WTC11 (cell line): ENCODE results near the gene GRWD1. TPM values are rescaled to one million over a fixed set of nuclear protein-coding genes. Genes with fewer than 3 reads are reported as not detected.
"Not testable (repeated sequence)": the region's sequence is repeated elsewhere in the genome, so short reads cannot be mapped to it uniquely, and the experiment has no call there.

Experiments used
- ATAC-seq: fragments of 200-7000 bp; cut with Tn5 transposase; 2 replicates; pipeline ENCODE4 v1.10.0; 2021; ENCODE audit warnings: mild to moderate bottlenecking, moderate library complexity
- CTCF ChIA-PET: fragments of 300-600 bp; sonication (Branson Sonifier 250); formaldehyde crosslinking; loops from one replicate; lab custom pipeline; 2021; ENCODE audit warnings: antibody characterized with exemption; lab: Charles Lee
- POLR2A ChIA-PET: fragments of 350-600 bp; sonication (Branson Sonifier 250); formaldehyde crosslinking; loops from one replicate; lab custom pipeline; 2021; ENCODE audit warnings: antibody characterized with exemption; lab: Charles Lee
- DNase-seq: peaks from one replicate; pipeline ENCODE4 v3.0.0; 2021; ENCODE audit warnings: low spot score
- H3K27ac Mint-ChIP-seq: 2 replicates; pipeline ENCODE4 v1.8.0; 2021; ENCODE audit warnings: mixed read lengths
- H3K27me3 Mint-ChIP-seq: 2 replicates; pipeline ENCODE4 v1.8.0; 2021; ENCODE audit warnings: low read depth, mild to moderate bottlenecking, moderate library complexity, mixed read lengths
- H3K36me3 Mint-ChIP-seq: 2 replicates; pipeline ENCODE4 v1.8.0; 2021; ENCODE audit warnings: mixed read lengths
- H3K4me1 Mint-ChIP-seq: 2 replicates; pipeline ENCODE4 v1.8.0; 2022; ENCODE audit warnings: mixed read lengths
- H3K4me3 Mint-ChIP-seq: 2 replicates; pipeline ENCODE4 v1.8.0; 2021; ENCODE audit warnings: mild to moderate bottlenecking, moderate library complexity, mixed read lengths
- H3K9me3 Mint-ChIP-seq: 2 replicates; pipeline ENCODE4 v1.8.0; 2021; ENCODE audit warnings: mixed read lengths
- ARID4B ChIP-seq: sonication (generic); formaldehyde crosslinking; IDR thresholded peaks from 2 replicates; pipeline ENCODE4 v1.8.0; 2023; ENCODE audit warnings: missing genetic modification reagents, mild to moderate bottlenecking, borderline replicate concordance
- CBFB ChIP-seq: sonication (generic); formaldehyde crosslinking; IDR thresholded peaks from 2 replicates; pipeline ENCODE4 v1.8.1; 2022; ENCODE audit warnings: mild to moderate bottlenecking, low read depth, missing genetic modification reagents
- FOXK1 ChIP-seq: sonication (generic); formaldehyde crosslinking; IDR thresholded peaks from 2 replicates; pipeline ENCODE4 v1.8.0; 2022; ENCODE audit warnings: mild to moderate bottlenecking, moderate library complexity, missing genetic modification reagents
- TP53 ChIP-seq: sonication (generic); formaldehyde crosslinking; IDR thresholded peaks from 2 replicates; pipeline ENCODE4 v1.8.1; 2023; ENCODE audit warnings: mild to moderate bottlenecking, missing genetic modification reagents
- ZNF121 ChIP-seq: sonication (generic); formaldehyde crosslinking; IDR thresholded peaks from 2 replicates; pipeline ENCODE4 v1.8.0; 2023; ENCODE audit warnings: missing genetic modification reagents
- ZNF671 ChIP-seq: fragments of 250-450 bp; sonication (Bioruptor Pico); IDR thresholded peaks from 2 replicates; pipeline ENCODE4 v1.8.0; 2021; ENCODE audit warnings: mild to moderate bottlenecking
- ZSCAN18 ChIP-seq: fragments of 250-450 bp; sonication (Bioruptor Pico); IDR thresholded peaks from 2 replicates; pipeline ENCODE4 v2.1.2; 2022; ENCODE audit warnings: mild to moderate bottlenecking, moderate library complexity
- total RNA-seq: library from RNA; stranded (reverse); gene quantifications from 3 replicates; pipeline ENCODE4 v1.2.3, GENCODE V29; 2021
- TF ChIP-seq, protein P1 (sequence below): sonication (generic); formaldehyde crosslinking; IDR thresholded peaks from 2 replicates; pipeline ENCODE4 v1.8.0; 2023; ENCODE audit warnings: mild to moderate bottlenecking, missing genetic modification reagents
- TF ChIP-seq, protein P2 (sequence below): sonication (generic); formaldehyde crosslinking; IDR thresholded peaks from 2 replicates; pipeline ENCODE4 v1.8.0; 2022; ENCODE audit warnings: missing genetic modification reagents
- TF ChIP-seq, protein P3 (sequence below): fragments of 250-450 bp; sonication (Bioruptor Pico); conservative IDR thresholded peaks from 2 replicates; pipeline ENCODE4 v1.9.0; 2021; ENCODE audit warnings: mild to moderate bottlenecking
- TF ChIP-seq, protein P4 (sequence below): fragments of 200-600 bp; IDR thresholded peaks from 2 replicates; pipeline ENCODE4 v1.8.0; 2022; ENCODE audit warnings: antibody characterized with exemption
- TF ChIP-seq, protein P5 (sequence below): sonication (generic); formaldehyde crosslinking; IDR thresholded peaks from 2 replicates; pipeline ENCODE4 v1.8.1; 2022; ENCODE audit warnings: low read depth, mild to moderate bottlenecking, moderate library complexity, missing genetic modification reagents, borderline replicate concordance

GRWD1 gene
- total RNA-seq, 1 experiment from 2014 or later = 67.2 TPM

GRCh38 chr19:48484931-48485612 is 39.3 kb downstream of the GRWD1 start (continued):
- TF ChIP-seq, protein P1, sequence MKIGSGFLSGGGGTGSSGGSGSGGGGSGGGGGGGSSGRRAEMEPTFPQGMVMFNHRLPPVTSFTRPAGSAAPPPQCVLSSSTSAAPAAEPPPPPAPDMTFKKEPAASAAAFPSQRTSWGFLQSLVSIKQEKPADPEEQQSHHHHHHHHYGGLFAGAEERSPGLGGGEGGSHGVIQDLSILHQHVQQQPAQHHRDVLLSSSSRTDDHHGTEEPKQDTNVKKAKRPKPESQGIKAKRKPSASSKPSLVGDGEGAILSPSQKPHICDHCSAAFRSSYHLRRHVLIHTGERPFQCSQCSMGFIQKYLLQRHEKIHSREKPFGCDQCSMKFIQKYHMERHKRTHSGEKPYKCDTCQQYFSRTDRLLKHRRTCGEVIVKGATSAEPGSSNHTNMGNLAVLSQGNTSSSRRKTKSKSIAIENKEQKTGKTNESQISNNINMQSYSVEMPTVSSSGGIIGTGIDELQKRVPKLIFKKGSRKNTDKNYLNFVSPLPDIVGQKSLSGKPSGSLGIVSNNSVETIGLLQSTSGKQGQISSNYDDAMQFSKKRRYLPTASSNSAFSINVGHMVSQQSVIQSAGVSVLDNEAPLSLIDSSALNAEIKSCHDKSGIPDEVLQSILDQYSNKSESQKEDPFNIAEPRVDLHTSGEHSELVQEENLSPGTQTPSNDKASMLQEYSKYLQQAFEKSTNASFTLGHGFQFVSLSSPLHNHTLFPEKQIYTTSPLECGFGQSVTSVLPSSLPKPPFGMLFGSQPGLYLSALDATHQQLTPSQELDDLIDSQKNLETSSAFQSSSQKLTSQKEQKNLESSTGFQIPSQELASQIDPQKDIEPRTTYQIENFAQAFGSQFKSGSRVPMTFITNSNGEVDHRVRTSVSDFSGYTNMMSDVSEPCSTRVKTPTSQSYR (CRISPR knock-in tag) = no peak
- no peak for TF ChIP-seq ZNF671 (CRISPR knock-in tag)

DNA sequence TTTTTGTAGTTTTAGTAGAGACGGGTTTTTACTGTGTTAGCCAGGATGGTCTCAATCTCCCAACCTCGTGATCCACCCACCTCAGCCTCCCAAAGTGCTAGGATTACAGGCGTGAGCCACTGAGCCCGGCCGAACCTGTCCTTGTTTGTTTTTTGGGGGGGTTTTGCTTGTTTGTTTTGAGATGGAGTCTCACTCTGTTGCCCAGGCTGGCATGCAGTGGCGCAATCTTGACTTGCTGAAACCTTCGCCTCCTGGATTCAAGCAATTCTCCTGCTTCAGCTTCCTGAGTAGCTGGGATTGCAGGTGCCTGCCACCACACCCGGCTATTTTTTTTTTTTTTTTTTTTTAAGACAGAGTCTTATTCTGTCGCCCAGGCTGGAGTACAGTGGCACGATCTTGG is 40.9 kb downstream of the GRWD1 start:
- H3K36me3 Mint-ChIP-seq, H3K27ac Mint-ChIP-seq, H3K9me3 Mint-ChIP-seq, POLR2A ChIA-PET, ATAC-seq, H3K4me3 Mint-ChIP-seq, DNase-seq: not testable (repeated sequence)
- peaks cover 27% of the 10 kb centered on the region for H3K27me3 Mint-ChIP-seq
- CTCF ChIA-PET = interaction anchor here (0.7 to 2.5 kb wide), 6 partner anchors 17 to 334 kb away, joined by 3 to 11 read pairs (median 6); no protein-coding TSS in a partner anchor
- peaks cover 21% of the 10 kb centered on the region for H3K4me1 Mint-ChIP-seq

DNA sequence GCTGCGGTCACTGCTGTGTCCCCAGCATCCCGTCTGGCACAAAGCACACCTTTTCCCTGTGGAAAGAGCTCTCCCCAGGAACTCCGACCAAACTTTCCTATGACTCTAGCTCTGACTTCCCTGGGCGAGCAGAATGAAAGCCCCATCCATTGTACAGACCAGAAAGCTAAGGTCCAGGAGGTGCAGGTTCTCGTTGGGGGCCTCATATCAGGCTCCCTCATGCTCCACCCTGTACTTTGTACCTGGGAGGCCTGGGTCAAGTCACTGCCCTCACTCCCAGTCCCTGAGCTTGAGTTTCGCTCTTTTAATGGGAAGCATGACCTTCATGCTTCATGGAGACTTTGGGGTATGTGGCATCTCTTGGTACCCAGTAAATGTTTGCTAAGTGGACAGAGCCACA is 41.8 kb downstream of the GRWD1 start:
- no peak overlapping the region for H3K27ac Mint-ChIP-seq
- ChIA-PET CTCF (interaction anchor here (0.7 to 2.5 kb wide), 9 partner anchors 15 to 335 kb away, joined by 3 to 11 read pairs (median 4); partner anchors contain the start of gene KDELR1), POLR2A (no interaction called here)
- no peaks in the 10 kb centered on the region for H3K36me3 Mint-ChIP-seq
- ATAC-seq (no peak), DNase-seq (no peak)
- peaks cover 27% of the 10 kb centered on the region for H3K27me3 Mint-ChIP-seq
- H3K9me3 Mint-ChIP-seq = no peaks in the 10 kb centered on the region
- H3K4me1 Mint-ChIP-seq = peaks cover 26% of the 10 kb centered on the region
- H3K4me3 Mint-ChIP-seq = no peak overlapping the region
- no peak for TF ChIP-seq ZNF121 (CRISPR knock-in tag)
- TF ChIP-seq TP53 (CRISPR knock-in tag) = no peak
- TF ChIP-seq, protein P2, sequence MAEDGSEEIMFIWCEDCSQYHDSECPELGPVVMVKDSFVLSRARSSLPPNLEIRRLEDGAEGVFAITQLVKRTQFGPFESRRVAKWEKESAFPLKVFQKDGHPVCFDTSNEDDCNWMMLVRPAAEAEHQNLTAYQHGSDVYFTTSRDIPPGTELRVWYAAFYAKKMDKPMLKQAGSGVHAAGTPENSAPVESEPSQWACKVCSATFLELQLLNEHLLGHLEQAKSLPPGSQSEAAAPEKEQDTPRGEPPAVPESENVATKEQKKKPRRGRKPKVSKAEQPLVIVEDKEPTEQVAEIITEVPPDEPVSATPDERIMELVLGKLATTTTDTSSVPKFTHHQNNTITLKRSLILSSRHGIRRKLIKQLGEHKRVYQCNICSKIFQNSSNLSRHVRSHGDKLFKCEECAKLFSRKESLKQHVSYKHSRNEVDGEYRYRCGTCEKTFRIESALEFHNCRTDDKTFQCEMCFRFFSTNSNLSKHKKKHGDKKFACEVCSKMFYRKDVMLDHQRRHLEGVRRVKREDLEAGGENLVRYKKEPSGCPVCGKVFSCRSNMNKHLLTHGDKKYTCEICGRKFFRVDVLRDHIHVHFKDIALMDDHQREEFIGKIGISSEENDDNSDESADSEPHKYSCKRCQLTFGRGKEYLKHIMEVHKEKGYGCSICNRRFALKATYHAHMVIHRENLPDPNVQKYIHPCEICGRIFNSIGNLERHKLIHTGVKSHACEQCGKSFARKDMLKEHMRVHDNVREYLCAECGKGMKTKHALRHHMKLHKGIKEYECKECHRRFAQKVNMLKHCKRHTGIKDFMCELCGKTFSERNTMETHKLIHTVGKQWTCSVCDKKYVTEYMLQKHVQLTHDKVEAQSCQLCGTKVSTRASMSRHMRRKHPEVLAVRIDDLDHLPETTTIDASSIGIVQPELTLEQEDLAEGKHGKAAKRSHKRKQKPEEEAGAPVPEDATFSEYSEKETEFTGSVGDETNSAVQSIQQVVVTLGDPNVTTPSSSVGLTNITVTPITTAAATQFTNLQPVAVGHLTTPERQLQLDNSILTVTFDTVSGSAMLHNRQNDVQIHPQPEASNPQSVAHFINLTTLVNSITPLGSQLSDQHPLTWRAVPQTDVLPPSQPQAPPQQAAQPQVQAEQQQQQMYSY (CRISPR knock-in tag) = no peak
- TF ChIP-seq, protein P3, sequence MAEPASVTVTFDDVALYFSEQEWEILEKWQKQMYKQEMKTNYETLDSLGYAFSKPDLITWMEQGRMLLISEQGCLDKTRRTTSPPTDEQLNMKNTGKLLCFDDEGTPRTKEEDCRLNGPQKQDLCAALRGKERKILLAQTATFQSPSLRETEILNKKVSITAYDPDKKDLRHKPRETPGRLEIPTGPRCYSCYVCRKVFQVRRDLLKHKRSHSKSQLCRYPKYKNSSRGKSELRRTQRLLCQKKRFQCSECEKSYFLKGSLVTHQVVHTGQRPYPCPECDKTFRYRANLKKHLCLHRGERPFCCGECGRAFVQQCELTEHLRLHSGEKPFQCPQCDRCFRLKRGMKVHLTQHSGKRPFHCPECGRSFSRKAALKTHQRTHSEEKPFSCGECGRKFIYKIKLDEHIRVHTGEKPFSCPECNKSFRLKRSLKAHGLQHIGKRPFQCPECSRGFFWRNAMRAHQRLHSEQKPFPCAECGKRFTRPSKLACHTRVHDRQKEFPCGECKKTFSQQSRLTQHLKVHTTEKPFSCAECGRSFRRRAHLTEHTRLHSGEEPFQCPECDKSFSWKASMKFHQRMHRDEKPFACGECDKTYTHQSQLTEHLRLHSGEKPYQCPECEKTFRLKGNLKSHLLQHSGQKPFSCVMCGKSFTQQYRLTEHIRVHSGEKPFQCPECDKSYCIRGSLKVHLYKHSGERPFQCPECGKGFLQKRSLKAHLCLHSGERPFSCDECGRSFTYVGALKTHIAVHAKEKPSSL (CRISPR knock-in tag) = no peak
- TF ChIP-seq ZSCAN18 (CRISPR knock-in tag) = no peak
- no peak for TF ChIP-seq FOXK1 (CRISPR knock-in tag)
- no peak for TF ChIP-seq ARID4B (CRISPR knock-in tag)
- TF ChIP-seq, protein P4, sequence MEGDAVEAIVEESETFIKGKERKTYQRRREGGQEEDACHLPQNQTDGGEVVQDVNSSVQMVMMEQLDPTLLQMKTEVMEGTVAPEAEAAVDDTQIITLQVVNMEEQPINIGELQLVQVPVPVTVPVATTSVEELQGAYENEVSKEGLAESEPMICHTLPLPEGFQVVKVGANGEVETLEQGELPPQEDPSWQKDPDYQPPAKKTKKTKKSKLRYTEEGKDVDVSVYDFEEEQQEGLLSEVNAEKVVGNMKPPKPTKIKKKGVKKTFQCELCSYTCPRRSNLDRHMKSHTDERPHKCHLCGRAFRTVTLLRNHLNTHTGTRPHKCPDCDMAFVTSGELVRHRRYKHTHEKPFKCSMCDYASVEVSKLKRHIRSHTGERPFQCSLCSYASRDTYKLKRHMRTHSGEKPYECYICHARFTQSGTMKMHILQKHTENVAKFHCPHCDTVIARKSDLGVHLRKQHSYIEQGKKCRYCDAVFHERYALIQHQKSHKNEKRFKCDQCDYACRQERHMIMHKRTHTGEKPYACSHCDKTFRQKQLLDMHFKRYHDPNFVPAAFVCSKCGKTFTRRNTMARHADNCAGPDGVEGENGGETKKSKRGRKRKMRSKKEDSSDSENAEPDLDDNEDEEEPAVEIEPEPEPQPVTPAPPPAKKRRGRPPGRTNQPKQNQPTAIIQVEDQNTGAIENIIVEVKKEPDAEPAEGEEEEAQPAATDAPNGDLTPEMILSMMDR = no peak
- TF ChIP-seq, protein P5, sequence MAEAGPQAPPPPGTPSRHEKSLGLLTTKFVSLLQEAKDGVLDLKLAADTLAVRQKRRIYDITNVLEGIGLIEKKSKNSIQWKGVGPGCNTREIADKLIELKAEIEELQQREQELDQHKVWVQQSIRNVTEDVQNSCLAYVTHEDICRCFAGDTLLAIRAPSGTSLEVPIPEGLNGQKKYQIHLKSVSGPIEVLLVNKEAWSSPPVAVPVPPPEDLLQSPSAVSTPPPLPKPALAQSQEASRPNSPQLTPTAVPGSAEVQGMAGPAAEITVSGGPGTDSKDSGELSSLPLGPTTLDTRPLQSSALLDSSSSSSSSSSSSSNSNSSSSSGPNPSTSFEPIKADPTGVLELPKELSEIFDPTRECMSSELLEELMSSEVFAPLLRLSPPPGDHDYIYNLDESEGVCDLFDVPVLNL (CRISPR knock-in tag) = no peak
- no peak for TF ChIP-seq CBFB (CRISPR knock-in tag)
